Measurements from ENCODE around the gene ARID5A.

Gene ARID5A

GRCh38 chr2:96591494-96591893 lies 54.9 kb downstream of the ARID5A start:
- TF ChIP-seq ZFX (IDR thresholded peaks at IDR 0.05) (no peak), CTCF (conservative IDR thresholded peaks at IDR 0.05) (no peak)

GRCh38 chr2:96594282-96594681 lies 57.7 kb downstream of the ARID5A start:
- H3K27ac ChIP-seq, result no peak overlapping the region
- TF ChIP-seq CTCF (conservative IDR thresholded peaks at IDR 0.05), result no peak
- TF ChIP-seq ZFX (IDR thresholded peaks at IDR 0.05), result no peak

More at GRCh38 chr2:96591494-96591893, 54.9 kb downstream of the ARID5A start:
- H3K27ac ChIP-seq, result no peak overlapping the region

GRCh38 chr2:96594691-96595152 lies 58.2 kb downstream of the ARID5A start:
- TF ChIP-seq ZFX (IDR thresholded peaks at IDR 0.05) (no peak), CTCF (conservative IDR thresholded peaks at IDR 0.05) (no peak)
- H3K27ac ChIP-seq, result no peak overlapping the region

- no peak overlapping the region for H3K27ac ChIP-seq
- no peak for TF ChIP-seq ZFX (IDR thresholded peaks at IDR 0.05)
- no peak for TF ChIP-seq CTCF (conservative IDR thresholded peaks at IDR 0.05)
Observed at GRCh38 chr2:96596596-96596995, 60.0 kb downstream of the ARID5A start.

DNA sequence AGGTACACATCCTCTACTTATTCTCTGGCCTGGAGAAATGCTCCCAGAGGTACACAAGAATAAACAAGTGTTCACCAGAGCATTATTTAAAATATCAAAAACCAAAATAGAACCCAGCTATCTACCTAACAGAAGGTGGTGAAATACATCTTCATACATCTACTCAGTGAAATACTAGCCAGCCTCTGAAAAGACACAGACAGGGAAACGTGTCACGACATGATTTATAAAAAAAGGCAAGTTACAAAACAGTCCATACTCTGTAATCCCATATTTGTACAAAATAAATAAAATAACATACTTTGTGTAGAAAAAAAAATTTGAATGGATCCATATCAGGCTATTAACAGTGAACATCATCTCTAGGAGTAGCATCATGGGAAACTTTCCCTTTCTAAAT lies 63.4 kb downstream of the ARID5A start:
- no peak for TF ChIP-seq ZFX (IDR thresholded peaks at IDR 0.05)
- TF ChIP-seq CTCF (conservative IDR thresholded peaks at IDR 0.05), result no peak

GRCh38 chr2:96601382-96602292 lies 65.1 kb downstream of the ARID5A start:
- no peak for TF ChIP-seq CTCF (conservative IDR thresholded peaks at IDR 0.05)
- TF ChIP-seq ZFX (IDR thresholded peaks at IDR 0.05), result no peak
- no peak overlapping the region for H3K27ac ChIP-seq

More for the DNA sequence above, 63.4 kb downstream of the ARID5A start:
- H3K27ac ChIP-seq, result no peak overlapping the region

Data from C4-2B (cell line).